ES-I3 (cell line): Measurements from ENCODE around the gene MTOR.

Source experiments
- H3K36me3 ChIP-seq: 2 replicates; pipeline ENCODE4 v1.6.1; 2013; ENCODE audit warnings: mild to moderate bottlenecking, low read length, control low read depth, moderate library complexity; ENCODE audit not compliant: insufficient read depth
- H3K4me1 ChIP-seq: 2 replicates; pipeline ENCODE4 v1.6.1; 2013; ENCODE audit warnings: mild to moderate bottlenecking, control low read depth, low read length; ENCODE audit not compliant: insufficient read depth
- H3K9ac ChIP-seq: 2 replicates; pipeline ENCODE4 v1.6.1; 2013; ENCODE audit warnings: low read depth, mild to moderate bottlenecking, low read length, moderate library complexity
- H3K9me3 ChIP-seq: 2 replicates; pipeline ENCODE4 v1.6.1; 2013; ENCODE audit warnings: mild to moderate bottlenecking, low read length, moderate library complexity; ENCODE audit not compliant: control insufficient read depth, insufficient read depth

The MTOR gene

GRCh38 chr1:11289064-11289463 is 26.7 kb upstream of the MTOR start:
- Histone ChIP-seq H3K9me3 (0 out of 2 replicates have a peak, but pooled peaks cover under 1% of the 10 kb centered on the region), H3K36me3 (no peaks in the 10 kb centered on the region; the same call in 1 of the 2 replicates), H3K9ac (no peak overlapping the region), H3K4me1 (peaks cover 22% of the 10 kb centered on the region)

GRCh38 chr1:11286735-11287410 is 24.5 kb upstream of the MTOR start:
- no peak overlapping the region for H3K9ac ChIP-seq
- H3K4me1 ChIP-seq = peaks cover 22% of the 10 kb centered on the region
- 0 out of 2 replicates have a peak, but pooled peaks cover 3% of the 10 kb centered on the region for H3K9me3 ChIP-seq
- H3K36me3 ChIP-seq = peaks cover 6% of the 10 kb centered on the region

- Histone ChIP-seq H3K9ac (no peak overlapping the region), H3K36me3 (peaks cover 6% of the 10 kb centered on the region), H3K9me3 (0 out of 2 replicates have a peak, but pooled peaks cover 3% of the 10 kb centered on the region)
These were observed 23.8 kb upstream of the MTOR start for GRCh38 chr1:11285883-11286734.

GRCh38 chr1:11284784-11285183 is 22.4 kb upstream of the MTOR start:
- no peak overlapping the region for H3K9ac ChIP-seq
- H3K4me1 ChIP-seq = peaks cover 22% of the 10 kb centered on the region
- H3K9me3 ChIP-seq = 0 out of 2 replicates have a peak, but pooled peaks cover 3% of the 10 kb centered on the region
- peaks cover 6% of the 10 kb centered on the region for H3K36me3 ChIP-seq

More at GRCh38 chr1:11285883-11286734, 23.8 kb upstream of the MTOR start:
- peaks cover 22% of the 10 kb centered on the region for H3K4me1 ChIP-seq

GRCh38 chr1:11283151-11283550 is 20.8 kb upstream of the MTOR start:
- H3K9ac ChIP-seq = no peak overlapping the region
- peaks cover 22% of the 10 kb centered on the region for H3K4me1 ChIP-seq
- H3K9me3 ChIP-seq = 0 out of 2 replicates have a peak, but pooled peaks cover 3% of the 10 kb centered on the region
- H3K36me3 ChIP-seq = peaks cover 6% of the 10 kb centered on the region; the same call in 1 of the 2 replicates

- H3K9ac ChIP-seq = no peak overlapping the region
- H3K9me3 ChIP-seq = 0 out of 2 replicates have a peak, but pooled peaks cover 3% of the 10 kb centered on the region
- H3K4me1 ChIP-seq = peaks cover 13% of the 10 kb centered on the region
- H3K36me3 ChIP-seq = peaks cover 6% of the 10 kb centered on the region; the same call in 1 of the 2 replicates
These were observed 19.4 kb upstream of the MTOR start for GRCh38 chr1:11281518-11282331.

GRCh38 chr1:11280719-11281376 is 18.5 kb upstream of the MTOR start:
- no peak overlapping the region for H3K9ac ChIP-seq
- 0 out of 2 replicates have a peak, but pooled peaks cover 3% of the 10 kb centered on the region for H3K9me3 ChIP-seq
- H3K4me1 ChIP-seq = peaks cover 4% of the 10 kb centered on the region
- H3K36me3 ChIP-seq = peaks cover 6% of the 10 kb centered on the region; the same call in 1 of the 2 replicates

GRCh38 chr1:11279630-11280029 is 17.3 kb upstream of the MTOR start:
- H3K4me1 ChIP-seq = no peaks in the 10 kb centered on the region

GRCh38 chr1:11279152-11279551 is 16.8 kb upstream of the MTOR start:
- no peak overlapping the region for H3K9ac ChIP-seq
- no peaks in the 10 kb centered on the region for H3K4me1 ChIP-seq
- H3K36me3 ChIP-seq = peaks cover 6% of the 10 kb centered on the region; the same call in 1 of the 2 replicates
- H3K9me3 ChIP-seq = 0 out of 2 replicates have a peak, but pooled peaks cover 3% of the 10 kb centered on the region

More at GRCh38 chr1:11279630-11280029, 17.3 kb upstream of the MTOR start:
- Histone ChIP-seq H3K36me3 (peaks cover 6% of the 10 kb centered on the region; the same call in 1 of the 2 replicates), H3K9ac (no peak overlapping the region), H3K9me3 (0 out of 2 replicates have a peak, but pooled peaks cover 3% of the 10 kb centered on the region)

- H3K9me3 ChIP-seq = no peaks in the 10 kb centered on the region
- H3K36me3 ChIP-seq = no peaks in the 10 kb centered on the region
- H3K4me1 ChIP-seq = no peaks in the 10 kb centered on the region; the same call in 1 of the 2 replicates
- peak overlapping the region; percentile 92 for H3K9ac ChIP-seq
These were observed 11.4 kb upstream of the MTOR start for GRCh38 chr1:11273595-11274234.

GRCh38 chr1:11272832-11273594 is 10.7 kb upstream of the MTOR start, which contains the start of gene UBIAD1:
Gene UBIAD1, plus strand, starts transcription at chr1:11273198. Its CDS starts 334 bp downstream, at chr1:11273532.
- H3K36me3 ChIP-seq = no peaks in the 10 kb centered on the region
- H3K4me1 ChIP-seq = no peaks in the 10 kb centered on the region; the same call in 1 of the 2 replicates
- H3K9ac ChIP-seq = peak within 1 kb of the TSS; percentile 92
- no peaks in the 10 kb centered on the region for H3K9me3 ChIP-seq

- Histone ChIP-seq H3K9me3 (no peaks in the 10 kb centered on the region), H3K4me1 (no peaks in the 10 kb centered on the region; the same call in 1 of the 2 replicates), H3K36me3 (no peaks in the 10 kb centered on the region), H3K9ac (no peak overlapping the region)
These were observed 10.1 kb upstream of the MTOR start for GRCh38 chr1:11272544-11272831.
